ENCODE measurements around the gene ZFP62.

DNA sequence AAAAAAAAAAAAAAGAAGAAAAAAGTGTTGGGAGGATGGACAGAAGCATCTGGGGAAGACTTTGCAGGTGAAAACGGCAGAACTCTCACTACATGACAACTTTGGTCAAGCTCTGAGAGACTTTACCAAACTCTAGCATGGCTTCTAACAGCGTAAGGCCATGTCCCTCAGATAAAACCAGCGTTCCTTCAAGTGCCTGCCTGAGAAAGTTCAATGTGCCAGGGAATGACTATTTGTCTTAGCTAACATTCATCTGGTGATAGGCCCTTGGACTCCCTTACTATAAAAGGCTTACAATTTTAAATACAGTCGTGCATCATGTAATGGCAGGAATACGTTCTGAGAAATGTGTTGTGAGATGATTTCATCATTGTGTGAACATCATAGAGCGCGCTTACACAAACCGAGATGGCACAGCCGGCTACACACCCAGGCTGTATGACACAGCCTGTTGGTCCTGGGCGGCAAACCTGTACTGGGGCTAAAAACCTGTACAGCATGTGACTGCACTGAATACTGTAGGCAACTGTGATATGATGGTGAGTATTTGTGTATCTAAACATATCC is 14.9 kb upstream of the ZFP62 start:
- TF ChIP-seq GATA2 (IDR thresholded peaks at IDR 0.05; ENCODE audit: low read depth, low read length) (no peak), GATA3 (IDR thresholded peaks at IDR 0.05; ENCODE audit: low read depth, low read length) (no peak)
